Measurements from ENCODE around the gene GRAP.
"Not testable (repeated sequence)": the region's sequence is repeated elsewhere in the genome, so short reads cannot be mapped to it uniquely, and the experiment has no call there.

The GRAP gene

GRCh38 chr17:19063326-19063956 lies 16.7 kb upstream of the GRAP start:
- not testable (repeated sequence) for H3K79me2 ChIP-seq (ENCODE audit: control insufficient read depth, insufficient read depth, low read length, unreplicated experiment); H3K36me3 ChIP-seq (ENCODE audit: insufficient read depth, low read length); H3K27me3 ChIP-seq (ENCODE audit: insufficient read depth, low read length); H3K4me3 ChIP-seq (ENCODE audit: low read depth, low read length); H2AFZ ChIP-seq (ENCODE audit: low read length, unreplicated experiment); H3K4me1 ChIP-seq (ENCODE audit: control insufficient read depth, insufficient read depth, low read length, unreplicated experiment); H3K27ac ChIP-seq (ENCODE audit: low read depth, low read length)

GRCh38 chr17:19062718-19063325 lies 16.1 kb upstream of the GRAP start:
- not testable (repeated sequence) for H3K4me1 ChIP-seq (ENCODE audit: control insufficient read depth, insufficient read depth, low read length, unreplicated experiment); H3K36me3 ChIP-seq (ENCODE audit: insufficient read depth, low read length); H2AFZ ChIP-seq (ENCODE audit: low read length, unreplicated experiment); H3K4me3 ChIP-seq (ENCODE audit: low read depth, low read length); H3K27ac ChIP-seq (ENCODE audit: low read depth, low read length); H3K79me2 ChIP-seq (ENCODE audit: control insufficient read depth, insufficient read depth, low read length, unreplicated experiment); H3K27me3 ChIP-seq (ENCODE audit: insufficient read depth, low read length)

- not testable (repeated sequence) for H3K36me3 ChIP-seq (ENCODE audit: insufficient read depth, low read length); H3K27ac ChIP-seq (ENCODE audit: low read depth, low read length); H3K79me2 ChIP-seq (ENCODE audit: control insufficient read depth, insufficient read depth, low read length, unreplicated experiment); H3K4me3 ChIP-seq (ENCODE audit: low read depth, low read length); H2AFZ ChIP-seq (ENCODE audit: low read length, unreplicated experiment); H3K4me1 ChIP-seq (ENCODE audit: control insufficient read depth, insufficient read depth, low read length, unreplicated experiment); H3K27me3 ChIP-seq (ENCODE audit: insufficient read depth, low read length)
Observed at GRCh38 chr17:19062009-19062717, 15.4 kb upstream of the GRAP start.

- not testable (repeated sequence) for H3K4me3 ChIP-seq (ENCODE audit: low read depth, low read length); H3K27ac ChIP-seq (ENCODE audit: low read depth, low read length); H3K36me3 ChIP-seq (ENCODE audit: insufficient read depth, low read length); H3K79me2 ChIP-seq (ENCODE audit: control insufficient read depth, insufficient read depth, low read length, unreplicated experiment); H3K4me1 ChIP-seq (ENCODE audit: control insufficient read depth, insufficient read depth, low read length, unreplicated experiment); H3K27me3 ChIP-seq (ENCODE audit: insufficient read depth, low read length); H2AFZ ChIP-seq (ENCODE audit: low read length, unreplicated experiment)
Observed at GRCh38 chr17:19055447-19055846, 8.7 kb upstream of the GRAP start.

- H3K27me3 ChIP-seq (ENCODE audit: insufficient read depth, low read length); H3K79me2 ChIP-seq (ENCODE audit: control insufficient read depth, insufficient read depth, low read length, unreplicated experiment); H3K36me3 ChIP-seq (ENCODE audit: insufficient read depth, low read length); H3K27ac ChIP-seq (ENCODE audit: low read depth, low read length); H3K4me3 ChIP-seq (ENCODE audit: low read depth, low read length); H2AFZ ChIP-seq (ENCODE audit: low read length, unreplicated experiment); H3K4me1 ChIP-seq (ENCODE audit: control insufficient read depth, insufficient read depth, low read length, unreplicated experiment): not testable (repeated sequence)
Observed at GRCh38 chr17:19048826-19049225, 2.1 kb upstream of the GRAP start.

GRCh38 chr17:19047510-19047909 lies 753 bp upstream of the GRAP start:
- H3K4me3 ChIP-seq (ENCODE audit: low read depth, low read length); H3K27me3 ChIP-seq (ENCODE audit: insufficient read depth, low read length); H2AFZ ChIP-seq (ENCODE audit: low read length, unreplicated experiment); H3K27ac ChIP-seq (ENCODE audit: low read depth, low read length); H3K36me3 ChIP-seq (ENCODE audit: insufficient read depth, low read length); H3K79me2 ChIP-seq (ENCODE audit: control insufficient read depth, insufficient read depth, low read length, unreplicated experiment); H3K4me1 ChIP-seq (ENCODE audit: control insufficient read depth, insufficient read depth, low read length, unreplicated experiment): not testable (repeated sequence)

GRCh38 chr17:19044643-19045042 lies 2.1 kb downstream of the GRAP start:
- not testable (repeated sequence) for H3K4me3 ChIP-seq (ENCODE audit: low read depth, low read length); H3K36me3 ChIP-seq (ENCODE audit: insufficient read depth, low read length); H2AFZ ChIP-seq (ENCODE audit: low read length, unreplicated experiment); H3K4me1 ChIP-seq (ENCODE audit: control insufficient read depth, insufficient read depth, low read length, unreplicated experiment); H3K79me2 ChIP-seq (ENCODE audit: control insufficient read depth, insufficient read depth, low read length, unreplicated experiment); H3K27me3 ChIP-seq (ENCODE audit: insufficient read depth, low read length); H3K27ac ChIP-seq (ENCODE audit: low read depth, low read length)

GRCh38 chr17:19043032-19043431 lies 3.7 kb downstream of the GRAP start:
- H3K27ac ChIP-seq (ENCODE audit: low read depth, low read length); H3K4me1 ChIP-seq (ENCODE audit: control insufficient read depth, insufficient read depth, low read length, unreplicated experiment); H3K36me3 ChIP-seq (ENCODE audit: insufficient read depth, low read length); H2AFZ ChIP-seq (ENCODE audit: low read length, unreplicated experiment); H3K27me3 ChIP-seq (ENCODE audit: insufficient read depth, low read length); H3K79me2 ChIP-seq (ENCODE audit: control insufficient read depth, insufficient read depth, low read length, unreplicated experiment); H3K4me3 ChIP-seq (ENCODE audit: low read depth, low read length): not testable (repeated sequence)

GRCh38 chr17:19042369-19042768 lies 4.4 kb downstream of the GRAP start:
- not testable (repeated sequence) for H3K79me2 ChIP-seq (ENCODE audit: control insufficient read depth, insufficient read depth, low read length, unreplicated experiment); H3K4me1 ChIP-seq (ENCODE audit: control insufficient read depth, insufficient read depth, low read length, unreplicated experiment); H3K27me3 ChIP-seq (ENCODE audit: insufficient read depth, low read length); H2AFZ ChIP-seq (ENCODE audit: low read length, unreplicated experiment); H3K27ac ChIP-seq (ENCODE audit: low read depth, low read length); H3K4me3 ChIP-seq (ENCODE audit: low read depth, low read length); H3K36me3 ChIP-seq (ENCODE audit: insufficient read depth, low read length)

- not testable (repeated sequence) for H3K36me3 ChIP-seq (ENCODE audit: insufficient read depth, low read length); H3K27me3 ChIP-seq (ENCODE audit: insufficient read depth, low read length); H3K79me2 ChIP-seq (ENCODE audit: control insufficient read depth, insufficient read depth, low read length, unreplicated experiment); H3K27ac ChIP-seq (ENCODE audit: low read depth, low read length); H3K4me3 ChIP-seq (ENCODE audit: low read depth, low read length); H2AFZ ChIP-seq (ENCODE audit: low read length, unreplicated experiment); H3K4me1 ChIP-seq (ENCODE audit: control insufficient read depth, insufficient read depth, low read length, unreplicated experiment)
Observed at GRCh38 chr17:19041871-19042270, 4.9 kb downstream of the GRAP start.

GRCh38 chr17:19040350-19040749 lies 6.4 kb downstream of the GRAP start:
- H3K4me1 ChIP-seq (ENCODE audit: control insufficient read depth, insufficient read depth, low read length, unreplicated experiment); H3K79me2 ChIP-seq (ENCODE audit: control insufficient read depth, insufficient read depth, low read length, unreplicated experiment); H2AFZ ChIP-seq (ENCODE audit: low read length, unreplicated experiment); H3K36me3 ChIP-seq (ENCODE audit: insufficient read depth, low read length); H3K27ac ChIP-seq (ENCODE audit: low read depth, low read length); H3K27me3 ChIP-seq (ENCODE audit: insufficient read depth, low read length); H3K4me3 ChIP-seq (ENCODE audit: low read depth, low read length): not testable (repeated sequence)
